HG03103 (cell line): ENCODE measurements around the gene CPT1C.

Experiments
- ATAC-seq: cut with Tn5 transposase; IDR thresholded peaks from one replicate; pipeline ENCODE4 v1.9.1; 2021; ENCODE audit warnings: low read depth; ENCODE audit not compliant: unreplicated experiment

Gene CPT1C

GRCh38 chr19:49746206-49746958, 55.5 kb downstream of the CPT1C start:
- no peak for ATAC-seq

- ATAC-seq = no peak
Measured at GRCh38 chr19:49749055-49749716, 58.3 kb downstream of the CPT1C start.

GRCh38 chr19:49749771-49750170, 58.9 kb downstream of the CPT1C start:
- ATAC-seq = no peak

DNA sequence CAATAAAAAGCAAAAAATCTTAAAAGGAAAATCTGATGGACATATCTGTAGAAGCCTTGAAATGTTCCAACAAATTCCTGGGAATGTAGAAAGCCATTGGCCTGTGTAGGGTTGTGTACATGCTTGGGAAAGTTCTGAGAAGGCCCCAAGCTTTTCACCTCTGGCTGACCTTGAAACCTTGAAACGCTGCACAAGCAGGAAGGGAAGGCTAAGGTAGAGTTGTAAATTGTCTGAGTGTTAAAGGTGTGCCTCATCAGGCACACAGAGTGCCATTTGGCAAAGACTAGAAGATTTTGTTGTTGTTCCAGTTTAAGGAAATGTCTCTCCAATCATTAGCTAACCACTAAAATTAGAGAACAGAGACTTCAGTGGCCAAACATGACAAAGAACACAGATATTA, 61.8 kb downstream of the CPT1C start:
- no peak for ATAC-seq

- no peak for ATAC-seq
Measured at GRCh38 chr19:49755956-49756355, 65.0 kb downstream of the CPT1C start.

- ATAC-seq = no peak
Measured at GRCh38 chr19:49758292-49758691, 67.4 kb downstream of the CPT1C start.

DNA sequence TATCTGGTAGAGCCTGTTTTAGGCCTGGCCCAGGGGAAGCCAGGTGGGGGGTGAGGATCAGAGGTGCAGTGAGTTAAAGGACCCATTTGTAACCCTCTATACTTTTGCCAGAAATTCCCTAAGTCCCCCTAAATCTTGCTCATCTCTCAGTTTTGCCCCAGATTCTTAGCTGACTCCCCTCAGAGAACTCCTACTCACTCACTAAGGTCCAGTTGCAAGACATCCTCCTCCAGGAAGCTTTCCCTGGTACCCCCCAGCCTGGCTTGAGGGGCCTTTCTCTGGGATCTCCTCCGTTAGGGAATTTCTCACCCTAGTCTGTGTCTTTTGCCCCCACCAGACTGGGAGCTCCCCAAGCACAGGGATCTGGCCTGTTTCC, 70.3 kb downstream of the CPT1C start:
- ATAC-seq = no peak

DNA sequence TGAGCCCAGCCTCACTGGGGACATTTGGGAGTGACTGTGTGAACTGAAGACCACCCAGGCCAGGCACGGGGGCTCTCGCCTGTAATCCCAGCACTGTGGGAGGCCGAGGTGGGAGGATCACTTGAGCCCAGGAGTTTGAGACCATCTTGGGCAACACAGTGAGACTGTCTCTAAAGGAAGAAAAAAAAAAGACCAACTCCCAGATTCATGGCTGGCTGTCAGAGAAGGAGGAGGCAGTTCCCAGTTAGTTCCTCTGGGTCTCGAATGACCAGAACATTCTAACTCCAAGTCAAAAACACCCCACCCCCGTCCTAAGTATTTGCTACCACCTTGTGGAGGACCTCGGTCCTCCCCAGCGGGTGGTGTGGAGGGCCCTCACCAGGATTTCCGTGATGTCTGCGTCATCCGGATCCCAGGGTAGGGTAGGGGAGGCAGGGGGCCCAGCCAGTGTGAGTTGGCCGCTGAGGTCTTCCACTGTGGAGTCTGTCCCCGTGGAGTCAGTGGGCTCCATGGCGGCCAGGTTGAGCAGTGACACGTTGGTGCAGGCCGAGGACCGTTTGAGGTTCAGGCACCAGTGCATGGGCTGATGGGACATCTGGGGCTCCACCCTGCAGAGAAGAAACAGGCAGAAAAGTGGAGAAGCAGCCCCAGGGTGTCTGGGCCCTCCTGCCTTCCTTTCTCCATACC, 70.9 kb downstream of the CPT1C start:
- no peak for ATAC-seq

GRCh38 chr19:49763230-49763629, 72.3 kb downstream of the CPT1C start, which contains the start of gene TSKS:
TSKS (minus strand) TSS chr19:49763306; CDS start chr19:49763247, 59 bp downstream.
- ATAC-seq = no peak
